Lung (tissue), 12 donors: Measurements from ENCODE around the gene CIAO1. TPM values are rescaled to one million over a fixed set of nuclear protein-coding genes. Genes with fewer than 3 reads are reported as not detected.
A peak's percentile ranks its signal among the peaks of the same experiment; 100 is the strongest.

ENCODE experiments used
- ATAC-seq: fragments of 200-7000 bp; cut with Tn5 transposase; one replicate; pipeline ENCODE4 v1.9.1; 2020; ENCODE audit warnings: moderate number of reproducible peaks; ENCODE audit not compliant: insufficient read depth, low FRiP score
- DNase-seq, 3 donors: peaks; one replicate each; pipeline ENCODE4 v3.0.0-alpha.2; 2013 to 2017
- H3K27ac ChIP-seq, 2 donors: one replicate each; pipeline ENCODE4 v1.5.1; 2013; ENCODE audit warnings: mild to moderate bottlenecking in 2 of 2, moderate library complexity in 2 of 2, control low read depth in 1 of 2, inconsistent platforms in 1 of 2, low read depth in 1 of 2, low read length in 1 of 2
- H3K27me3 ChIP-seq, 3 donors: one replicate each; pipeline ENCODE4 v1.5.1; 2013; ENCODE audit warnings: low read length in 2 of 3; ENCODE audit not compliant: control insufficient read depth in 3 of 3, insufficient read depth in 3 of 3
- H3K36me3 ChIP-seq, 4 donors: one replicate each; pipeline ENCODE4 v1.5.1; 2013; ENCODE audit warnings: low read length in 4 of 4, mild to moderate bottlenecking in 1 of 4, moderate library complexity in 1 of 4; ENCODE audit not compliant: control insufficient read depth in 4 of 4, insufficient read depth in 4 of 4
- H3K4me1 ChIP-seq, 5 donors: one replicate each; pipeline ENCODE4 v1.5.1; 2013; ENCODE audit warnings: low read length in 5 of 5, mild to moderate bottlenecking in 2 of 5, moderate library complexity in 1 of 5; ENCODE audit not compliant: control insufficient read depth in 5 of 5, insufficient read depth in 5 of 5
- H3K4me3 ChIP-seq: one replicate; pipeline ENCODE4 v1.5.1; 2013; ENCODE audit warnings: mild to moderate bottlenecking, control low read depth, moderate library complexity
- H3K9ac ChIP-seq, 2 donors: one replicate each; pipeline ENCODE4 v1.5.1; 2013; ENCODE audit warnings: low read length in 2 of 2, control low read depth in 1 of 2; ENCODE audit not compliant: insufficient read depth in 1 of 2
- H3K9me3 ChIP-seq, 4 donors: one replicate each; pipeline ENCODE4 v1.5.1; 2013; ENCODE audit warnings: low read length in 3 of 4, mild to moderate bottlenecking in 1 of 4, moderate library complexity in 1 of 4; ENCODE audit not compliant: control insufficient read depth in 4 of 4, insufficient read depth in 3 of 4
- WGBS, 2 donors: extraction: QIAGEN DNeasy Blood & Tissue Kit; methylation state at CpG; one replicate each; pipeline ENCODE4 v1.1.7; 2013; 5-methylcytosine and 5-hydroxymethylcytosine counted together
- polyA plus RNA-seq, 2 donors: library from polyadenylated mRNA; stranded (reverse); fragments of 200-250 nt; gene quantifications; one replicate each; pipeline ENCODE4 v1.2.1, GENCODE V29; 2013
- total RNA-seq, 2 donors: library from RNA; depleted of rRNA in 1 of 2; stranded (reverse); fragments of >200 nt in 1 of 2; gene quantifications; one replicate each; pipeline ENCODE4 v1.2.1, GENCODE V29; 2014 to 2021
- TF ChIP-seq, protein P1 (sequence below): IDR thresholded peaks from 2 replicates; pipeline ENCODE4 v1.5.1; 2012; ENCODE audit warnings: mild to moderate bottlenecking; ENCODE audit errors: control extremely low read depth, extremely low read depth
- donor health status: control.
- donor health status: control.
- donor health status: Bipolar disorder and iron deficiency.
- donor health status: healthy.
- donor health status: DM: yes; HTN: yes; CAD: no.

CIAO1 gene
- total and polyA plus RNA-seq, 4 donors = 27.9 to 74.3 (median 70.9) TPM

DNA sequence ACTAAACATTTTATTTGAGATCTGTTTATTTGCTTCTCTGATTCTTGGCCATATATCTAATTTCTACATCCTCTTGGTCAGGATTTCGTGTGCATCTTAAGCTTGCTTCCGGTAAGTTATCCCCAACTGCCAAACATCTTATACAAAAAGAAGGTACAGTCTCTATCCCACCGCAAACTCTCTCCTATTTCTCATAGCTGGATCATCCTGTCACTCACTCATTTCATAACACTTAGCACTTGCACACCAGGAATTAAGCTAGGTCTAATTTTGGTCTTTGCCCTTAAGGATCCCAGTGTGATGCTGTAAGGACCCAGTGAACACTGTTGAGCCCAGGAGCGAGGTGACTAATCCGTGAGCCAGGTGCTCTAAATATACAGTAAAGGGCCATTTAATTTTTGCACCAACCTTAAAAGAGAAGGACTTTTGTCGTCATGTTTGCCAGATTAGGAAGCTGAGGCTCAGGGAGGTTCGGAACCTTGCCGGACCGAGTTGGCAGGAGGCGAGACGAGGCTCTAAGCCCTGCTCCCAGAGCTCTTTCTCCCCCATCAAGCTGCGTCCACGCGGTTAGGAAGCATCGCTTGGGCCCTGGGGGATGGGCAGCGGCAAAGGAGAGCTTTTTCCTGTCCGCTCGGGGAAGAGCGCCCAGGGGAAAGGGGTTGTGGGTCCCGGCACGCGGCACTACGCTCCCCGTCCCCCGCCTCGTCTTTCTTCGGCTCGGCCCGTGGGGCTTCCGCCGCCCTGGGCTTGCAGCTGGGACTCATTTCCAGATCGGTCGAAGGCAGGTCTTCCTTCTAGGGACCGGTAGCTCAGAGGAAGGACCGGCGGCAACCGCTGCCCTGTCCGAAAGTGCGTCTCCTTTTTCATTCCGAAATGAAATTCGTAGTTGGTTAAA, 55.0 kb downstream of the CIAO1 start:
- peak; percentile 31 for ATAC-seq
- Histone ChIP-seq H3K9me3 (no peaks in the 10 kb centered on the region), H3K4me3 (peak overlapping the region; percentile 27), H3K4me1 (peaks cover 0 to 25% (median 8%) of the 10 kb centered on the region in 5 donors), H3K9ac (peak overlapping the region in 1 of 2 donors; percentile 47), H3K27me3 (peaks cover 0 to 47% (median 34%) of the 10 kb centered on the region in 3 donors), H3K36me3 (no peaks in the 10 kb centered on the region), H3K27ac (peak overlapping the region in 1 of 2 donors; percentile 21)
- peak in 2 of 3 donors; percentile 40 to 57 for DNase-seq
- TF ChIP-seq, protein P1, sequence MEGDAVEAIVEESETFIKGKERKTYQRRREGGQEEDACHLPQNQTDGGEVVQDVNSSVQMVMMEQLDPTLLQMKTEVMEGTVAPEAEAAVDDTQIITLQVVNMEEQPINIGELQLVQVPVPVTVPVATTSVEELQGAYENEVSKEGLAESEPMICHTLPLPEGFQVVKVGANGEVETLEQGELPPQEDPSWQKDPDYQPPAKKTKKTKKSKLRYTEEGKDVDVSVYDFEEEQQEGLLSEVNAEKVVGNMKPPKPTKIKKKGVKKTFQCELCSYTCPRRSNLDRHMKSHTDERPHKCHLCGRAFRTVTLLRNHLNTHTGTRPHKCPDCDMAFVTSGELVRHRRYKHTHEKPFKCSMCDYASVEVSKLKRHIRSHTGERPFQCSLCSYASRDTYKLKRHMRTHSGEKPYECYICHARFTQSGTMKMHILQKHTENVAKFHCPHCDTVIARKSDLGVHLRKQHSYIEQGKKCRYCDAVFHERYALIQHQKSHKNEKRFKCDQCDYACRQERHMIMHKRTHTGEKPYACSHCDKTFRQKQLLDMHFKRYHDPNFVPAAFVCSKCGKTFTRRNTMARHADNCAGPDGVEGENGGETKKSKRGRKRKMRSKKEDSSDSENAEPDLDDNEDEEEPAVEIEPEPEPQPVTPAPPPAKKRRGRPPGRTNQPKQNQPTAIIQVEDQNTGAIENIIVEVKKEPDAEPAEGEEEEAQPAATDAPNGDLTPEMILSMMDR = no peak
- WGBS, 2 donors = 3 to 5% methylated on average over 40 to 41 of the region's 41 CpGs

Other genes with a start within 250 kb of the CIAO1 start
- 1 to 10 TPM; 1.2 to 4.4 TPM for gene GPAT2, start 231.3 kb upstream of the CIAO1 start, total RNA-seq
- gene GPAT2, start 231.3 kb upstream of the CIAO1 start, polyA plus RNA-seq = 1 to 10 TPM; 5.2 to 6.2 TPM
- under 1 TPM; 0.21 to 0.88 TPM for gene ADRA2B, start 149.7 kb upstream of the CIAO1 start, total RNA-seq
- under 1 TPM; 0.25 to 0.31 TPM for gene ADRA2B, start 149.7 kb upstream of the CIAO1 start, polyA plus RNA-seq
- gene ASTL, start 127.7 kb upstream of the CIAO1 start, total RNA-seq = not detected
- gene ASTL, start 127.7 kb upstream of the CIAO1 start, polyA plus RNA-seq = under 1 TPM; 0.14 to 0.34 TPM
- gene DUSP2, start 120.8 kb upstream of the CIAO1 start, total RNA-seq = 1 to 10 TPM; 4.4 to 7.3 TPM
- gene DUSP2, start 120.8 kb upstream of the CIAO1 start, polyA plus RNA-seq = 10 to 100 TPM in 1 of 2 donors, 1 to 10 TPM in 1; 3.5 to 33.6 TPM
- gene STARD7, start 57.4 kb upstream of the CIAO1 start, total RNA-seq = 100 to 1,000 TPM; 121 to 141 TPM
- 10 to 100 TPM; 52.2 to 65.2 TPM for gene STARD7, start 57.4 kb upstream of the CIAO1 start, polyA plus RNA-seq
- 10 to 100 TPM; 30.6 to 67.2 TPM for gene TMEM127, start 228 bp upstream of the CIAO1 start, total RNA-seq
- gene TMEM127, start 228 bp upstream of the CIAO1 start, polyA plus RNA-seq = 10 to 100 TPM; 15.3 to 45.5 TPM
- gene SNRNP200, start 39.3 kb downstream of the CIAO1 start, total RNA-seq = 100 to 1,000 TPM; 102 to 106 TPM
- 10 to 100 TPM; 65.9 to 74.1 TPM for gene SNRNP200, start 39.3 kb downstream of the CIAO1 start, polyA plus RNA-seq
- 1 to 10 TPM; 1.9 to 2.2 TPM for gene ITPRIPL1, start 59.1 kb downstream of the CIAO1 start, total RNA-seq
- gene ITPRIPL1, start 59.1 kb downstream of the CIAO1 start, polyA plus RNA-seq = 1 to 10 TPM in 1 of 2 donors, under 1 TPM in 1; 0.33 to 1.1 TPM
- gene NCAPH, start 69.5 kb downstream of the CIAO1 start, total RNA-seq = 1 to 10 TPM; 1.1 to 4.0 TPM
- 1 to 10 TPM; 2.0 to 2.1 TPM for gene NCAPH, start 69.5 kb downstream of the CIAO1 start, polyA plus RNA-seq
- gene NEURL3, start 239.1 kb downstream of the CIAO1 start, total RNA-seq = 1 to 10 TPM in 1 of 2 donors, under 1 TPM in 1; 0.31 to 1.1 TPM
- gene NEURL3, start 239.1 kb downstream of the CIAO1 start, polyA plus RNA-seq = 1 to 10 TPM in 1 of 2 donors, under 1 TPM in 1; 0.24 to 2.1 TPM